HepG2 (cell line): ENCODE measurements around the gene TTC31. TPM values are rescaled to one million over a fixed set of nuclear protein-coding genes. Genes with fewer than 3 reads are reported as not detected.

ENCODE experiments used
- BHLHE40 ChIP-seq: IDR thresholded peaks from 2 replicates; pipeline ENCODE4 v1.6.1; 2011; ENCODE audit warnings: low read length, improper control_type of control experiment
- ETS1 ChIP-seq: sonication (generic); formaldehyde crosslinking; IDR thresholded peaks from 2 replicates; pipeline ENCODE4 v1.4.0; 2020; ENCODE audit warnings: missing genetic modification reagents
- FOXK2 ChIP-seq: fragments of 450-650 bp; IDR thresholded peaks from 2 replicates; pipeline ENCODE4 v1.6.1; 2016
- KMT2A ChIP-seq: sonication (generic); formaldehyde crosslinking; IDR thresholded peaks from 2 replicates; pipeline ENCODE4 v1.4.0; 2020; ENCODE audit warnings: missing genetic modification reagents
- MBD4 ChIP-seq: IDR thresholded peaks from 2 replicates; pipeline ENCODE4 v1.6.1; 2012; ENCODE audit warnings: low read length, inconsistent platforms, borderline replicate concordance
- MTA3 ChIP-seq: sonication (generic); formaldehyde crosslinking; IDR thresholded peaks from 2 replicates; pipeline ENCODE4 v1.4.0; 2020; ENCODE audit warnings: missing genetic modification reagents
- PRDM10 ChIP-seq: sonication (generic); formaldehyde crosslinking; IDR thresholded peaks from 2 replicates; pipeline ENCODE4 v1.4.0; 2020; ENCODE audit warnings: low read depth, missing genetic modification reagents
- TFDP1 ChIP-seq: IDR thresholded peaks from 2 replicates; pipeline ENCODE4 v1.6.1; 2016; ENCODE audit warnings: missing compliant biosample characterization, missing genetic modification reagents, borderline replicate concordance
- TSC22D2 ChIP-seq: sonication (generic); formaldehyde crosslinking; IDR thresholded peaks from 2 replicates; pipeline ENCODE4 v1.5.1; 2020; ENCODE audit warnings: missing genetic modification reagents, mild to moderate bottlenecking, borderline replicate concordance
- ZBTB3 ChIP-seq: sonication (generic); formaldehyde crosslinking; IDR thresholded peaks from 2 replicates; pipeline ENCODE4 v1.4.0; 2020; ENCODE audit warnings: low read depth, mild to moderate bottlenecking, moderate library complexity, missing genetic modification reagents, borderline replicate concordance
- ZFP62 ChIP-seq: sonication (generic); formaldehyde crosslinking; IDR thresholded peaks from 2 replicates; pipeline ENCODE4 v1.4.0; 2020; ENCODE audit warnings: missing genetic modification reagents
- ZNF263 ChIP-seq: sonication (generic); formaldehyde crosslinking; IDR thresholded peaks from 2 replicates; pipeline ENCODE4 v1.4.0; 2020; ENCODE audit warnings: missing genetic modification reagents
- ZNF501 ChIP-seq: sonication (generic); formaldehyde crosslinking; IDR thresholded peaks from 2 replicates; pipeline ENCODE4 v1.5.1; 2020; ENCODE audit warnings: mild to moderate bottlenecking, moderate library complexity, missing genetic modification reagents
- ZNF597 ChIP-seq: sonication (generic); formaldehyde crosslinking; IDR thresholded peaks from 2 replicates; pipeline ENCODE4 v1.5.0; 2020; ENCODE audit warnings: missing genetic modification reagents
- ZNF644 ChIP-seq: IDR thresholded peaks from 2 replicates; pipeline ENCODE4 v1.6.1; 2016; ENCODE audit warnings: low read depth
- ZNF784 ChIP-seq: sonication (generic); formaldehyde crosslinking; IDR thresholded peaks from 2 replicates; pipeline ENCODE4 v1.5.1; 2020; ENCODE audit warnings: missing genetic modification reagents, mild to moderate bottlenecking, borderline replicate concordance
- ZNF800 ChIP-seq: sonication (generic); formaldehyde crosslinking; IDR thresholded peaks from 2 replicates; pipeline ENCODE4 v1.4.0; 2020; ENCODE audit warnings: missing genetic modification reagents
- ZSCAN21 ChIP-seq: sonication (generic); formaldehyde crosslinking; IDR thresholded peaks from 2 replicates; pipeline ENCODE4 v1.8.0; 2022; ENCODE audit warnings: mild to moderate bottlenecking, missing genetic modification reagents, moderate library complexity, borderline replicate concordance
- polyA plus RNA-seq, 8 experiments: library from polyadenylated mRNA; depleted of rRNA in 3 of 8; stranded (reverse) in 7 of 8; unstranded in 1 of 8; fragments of >200 nt; fragmentation: Illumina TruSeq in 4 of 8; extraction: Trizol in 4 of 8; gene quantifications; 2 replicates each; pipeline versions ENCODE4 v1.2.1 to v1.2.3, GENCODE V29; 2011 to 2016; ENCODE audit warnings: low read depth in 4 of 8, missing spikeins in 1 of 8, mixed read lengths in 1 of 8; ENCODE audit not compliant: insufficient read depth in 1 of 8
- total RNA-seq, 5 experiments: library from RNA; depleted of rRNA; stranded (reverse); fragments of >200 nt; fragmentation: Illumina TruSeq; extraction: Trizol; gene quantifications; 2 replicates each; pipeline ENCODE4 v1.2.3, GENCODE V29; 2016; ENCODE audit warnings: low read depth in 1 of 5

TTC31 gene
- total and polyA plus RNA-seq, 2 of the 13 experiments (the other 11 are each of a cell fraction or from before 2014, with no cell fraction given), result 28.3 to 39.5 TPM

DNA sequence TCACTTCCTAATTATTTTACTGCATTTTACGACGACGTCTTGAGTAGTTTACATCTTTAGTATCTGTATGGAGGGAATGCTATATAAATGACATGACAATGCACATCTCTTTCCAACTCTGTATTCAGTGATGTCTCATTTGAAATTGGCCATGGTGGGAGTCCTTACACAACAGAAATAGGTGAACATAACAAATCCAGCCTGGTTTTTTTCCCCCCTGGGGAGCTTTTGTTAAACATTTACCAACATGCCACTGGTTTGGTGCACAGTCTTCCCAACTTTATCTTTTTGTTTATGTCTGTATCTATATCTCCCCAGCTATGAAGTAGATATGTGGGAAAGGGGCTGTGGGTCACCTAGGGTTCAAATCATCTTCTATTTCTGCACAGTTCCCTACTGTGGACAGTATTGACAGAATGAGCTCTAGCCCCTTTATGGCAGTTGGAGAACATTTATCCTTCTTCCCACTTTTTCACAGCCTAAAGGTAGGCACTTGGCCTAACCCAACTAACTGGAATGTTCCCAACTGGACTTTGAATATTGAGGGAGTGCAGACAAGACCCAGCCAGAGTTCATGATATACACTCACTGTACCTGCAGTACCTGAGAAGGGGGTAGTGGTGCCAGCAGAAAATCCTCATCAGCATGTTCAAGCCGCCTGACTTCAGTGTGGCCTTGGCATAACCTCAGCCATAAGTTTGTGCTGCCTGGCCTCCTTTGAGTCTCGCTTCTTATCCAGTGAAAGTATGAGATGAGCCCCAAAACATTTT lies 35.5 kb upstream of the TTC31 start (continued):
- TF ChIP-seq ZNF644 (CRISPR knock-in tag), result peak; percentile 84
- no peak for TF ChIP-seq BHLHE40
- TF ChIP-seq ZSCAN21, result no peak
- TF ChIP-seq FOXK2, result no peak
- TF ChIP-seq ZNF784 (CRISPR knock-in tag), result no peak
- TF ChIP-seq ZNF800 (CRISPR knock-in tag), result no peak
- TF ChIP-seq KMT2A, result no peak
- peak; percentile 61; the same call in 1 of the 2 replicates for TF ChIP-seq ZNF501
- TF ChIP-seq ZFP62, result no peak
- TF ChIP-seq TSC22D2, result no peak
- TF ChIP-seq MBD4, result no peak
- peak; percentile 67; the same call in 1 of the 2 replicates for TF ChIP-seq PRDM10 (CRISPR knock-in tag)
- TF ChIP-seq MTA3 (CRISPR knock-in tag), result no peak
- no peak; the same call in 1 of the 2 replicates for TF ChIP-seq TFDP1 (CRISPR knock-in tag)
- no peak for TF ChIP-seq ETS1 (CRISPR knock-in tag)
- no peak for TF ChIP-seq ZBTB3 (CRISPR knock-in tag)
- no peak for TF ChIP-seq ZNF597 (CRISPR knock-in tag)
- no peak for TF ChIP-seq ZNF263
